Iris pigment epithelial cell (primary cell): Measurements from ENCODE around the gene PARP3.

Experiments
- DNase-seq: peaks from one replicate; pipeline ENCODE4 v3.0.0-alpha.2; 2011; ENCODE audit warnings: low read depth

PARP3 gene

DNA sequence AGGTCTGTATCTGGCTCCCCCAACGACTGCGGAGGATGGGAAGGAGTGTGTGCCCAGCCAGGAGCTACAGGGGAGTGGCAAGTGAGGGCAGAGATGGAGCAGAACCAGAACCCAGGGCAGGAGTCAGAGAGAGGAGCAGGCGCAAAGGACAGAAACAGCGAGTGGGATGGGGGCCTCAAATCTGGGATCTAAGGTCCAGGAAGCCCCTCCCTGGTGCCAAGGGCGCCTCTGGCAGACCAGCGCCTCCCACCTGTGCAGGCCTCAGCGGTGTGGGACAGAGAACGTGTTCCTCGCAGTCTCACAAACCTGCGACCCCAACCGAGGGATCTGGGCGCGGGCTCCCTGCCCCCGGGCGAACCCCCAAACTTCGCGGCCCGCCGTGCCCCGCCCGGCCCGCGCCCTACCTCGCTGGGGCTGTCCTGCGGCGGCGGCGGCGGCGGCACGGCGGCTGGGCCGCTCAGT, 24.8 kb downstream of the PARP3 start:
- no peak for DNase-seq

DNA sequence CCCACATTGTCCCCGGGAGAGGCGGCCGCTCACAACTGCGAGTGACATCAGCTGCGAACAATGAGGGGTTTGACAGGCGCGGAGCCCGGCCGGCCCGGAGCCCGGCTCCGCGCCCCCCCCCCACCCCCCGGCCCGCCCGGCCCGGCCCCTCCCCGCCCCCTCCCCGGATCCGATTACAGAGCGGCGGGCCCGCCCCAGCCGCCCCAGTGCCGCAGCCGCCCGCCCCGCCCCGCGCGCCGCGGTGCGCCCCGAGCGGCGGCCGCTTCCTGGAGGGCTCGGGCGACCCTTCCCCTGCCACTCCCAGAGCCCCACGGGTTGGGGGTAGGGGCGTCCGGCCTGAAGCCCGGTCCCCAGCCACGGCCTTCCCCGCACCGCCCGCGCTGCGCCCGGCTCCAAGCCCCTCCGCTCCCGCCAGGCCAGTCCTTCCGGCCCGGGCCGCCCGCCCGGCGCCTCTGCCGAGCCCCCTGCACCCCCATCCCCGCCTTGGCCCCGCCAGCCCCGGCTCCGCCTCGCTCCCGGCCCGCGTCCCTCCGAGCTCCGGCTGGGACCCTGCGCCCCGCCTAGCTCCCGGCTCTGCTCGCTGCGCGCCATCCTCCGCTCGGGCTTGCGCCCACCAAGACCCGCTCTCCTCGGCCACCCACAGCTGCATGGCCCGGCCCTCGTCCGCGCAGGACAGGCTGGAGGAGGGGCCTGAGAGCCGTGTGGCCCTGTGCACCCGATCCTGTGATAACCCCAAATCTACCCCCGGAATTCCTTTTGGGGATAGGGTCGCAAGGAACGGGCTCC, 25.4 kb downstream of the PARP3 start, which contains the start of gene PCBP4:
Gene PCBP4, minus strand, starts transcription at position 71 of the 786 bp plus-strand sequence. CDS start 6,214 bp downstream, outside the sequence.
- DNase-seq, result peak; percentile 24

DNA sequence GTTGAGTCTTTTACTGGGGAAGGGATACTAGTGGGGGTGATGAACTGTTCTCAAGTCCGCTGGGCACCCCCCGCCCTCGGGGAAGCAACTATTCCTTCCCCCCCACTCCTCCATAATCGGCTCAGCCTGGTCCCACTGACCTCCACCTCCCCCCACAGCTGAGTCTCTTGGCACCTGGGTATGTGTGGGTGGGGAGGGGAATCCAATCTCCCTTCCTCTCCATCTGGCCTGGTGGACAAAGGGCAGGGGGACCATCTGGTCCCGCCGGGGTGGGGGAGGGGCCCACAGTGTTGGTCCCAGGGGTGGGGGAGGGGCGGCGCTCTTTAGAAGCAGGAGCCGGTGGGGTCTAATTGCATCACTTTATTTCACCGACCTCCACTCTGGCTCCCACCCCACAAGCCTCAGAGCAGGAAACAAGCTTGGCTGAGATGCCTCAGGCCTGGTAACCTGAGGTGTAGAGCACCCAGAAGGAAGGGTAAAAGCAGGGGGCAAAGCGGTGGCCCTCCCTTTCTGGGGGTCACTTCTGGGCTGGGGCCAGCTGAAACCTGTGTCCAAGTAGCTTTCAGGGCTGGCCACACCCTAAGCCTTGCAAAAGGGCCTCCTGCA, 26.1 kb downstream of the PARP3 start:
- no peak for DNase-seq

DNA sequence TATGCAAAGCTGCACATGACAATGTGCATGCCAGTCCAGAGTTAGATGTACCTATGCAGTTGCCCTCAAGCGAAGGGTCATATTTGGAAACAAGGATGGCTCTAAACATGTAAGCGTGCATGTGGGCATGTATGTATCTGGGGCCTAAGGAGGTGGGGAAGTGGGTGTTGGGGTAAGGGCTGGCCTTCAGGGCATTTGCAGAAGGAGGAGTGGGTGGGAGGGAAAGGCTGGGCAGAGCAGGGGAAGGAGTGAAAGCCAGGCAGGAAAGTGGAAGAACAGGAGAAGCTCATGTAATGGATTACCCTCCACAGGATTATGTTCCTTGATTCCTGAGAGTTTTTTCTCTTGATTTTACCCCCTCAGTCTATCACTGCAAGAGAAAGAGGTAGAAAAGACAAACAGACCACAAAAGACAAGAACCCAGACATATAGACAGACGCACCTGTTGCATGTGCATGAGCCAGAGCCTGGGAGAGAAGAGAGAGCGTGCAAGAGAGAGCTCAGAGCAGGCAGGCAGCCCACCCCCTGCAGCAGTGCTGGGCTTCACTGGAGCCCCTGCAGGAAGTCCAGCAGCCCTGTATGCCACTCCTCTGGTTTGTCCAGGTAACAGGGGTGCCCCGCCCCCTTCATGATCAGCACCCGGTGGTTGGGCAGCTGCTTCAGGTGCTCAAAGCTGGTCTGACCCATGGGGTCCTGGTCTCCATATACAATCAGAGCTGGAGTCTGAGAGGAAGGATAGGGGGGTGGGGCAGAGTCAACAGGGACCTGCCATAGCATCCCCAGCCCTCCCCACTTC, 26.9 kb downstream of the PARP3 start:
- no peak for DNase-seq

DNA sequence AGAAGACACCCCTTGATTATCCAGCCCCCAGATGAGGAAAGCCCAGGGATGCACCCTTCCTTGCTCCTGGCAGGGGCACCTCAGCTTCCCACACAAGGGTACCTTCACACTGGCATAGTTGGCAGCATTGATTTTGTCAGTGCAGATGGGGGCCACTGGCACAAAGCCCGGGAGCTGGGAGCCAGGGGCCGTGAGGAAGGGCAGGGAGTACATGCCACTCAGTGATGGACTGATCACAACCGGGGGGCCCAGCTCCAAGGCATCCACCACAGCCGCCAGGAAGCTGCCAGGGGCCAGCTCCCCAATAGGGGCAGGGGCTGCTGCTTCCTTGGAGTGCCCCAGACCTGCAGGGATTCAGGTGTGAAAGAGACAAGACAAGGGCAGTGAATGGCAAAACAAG, 27.7 kb downstream of the PARP3 start:
- no peak for DNase-seq

DNA sequence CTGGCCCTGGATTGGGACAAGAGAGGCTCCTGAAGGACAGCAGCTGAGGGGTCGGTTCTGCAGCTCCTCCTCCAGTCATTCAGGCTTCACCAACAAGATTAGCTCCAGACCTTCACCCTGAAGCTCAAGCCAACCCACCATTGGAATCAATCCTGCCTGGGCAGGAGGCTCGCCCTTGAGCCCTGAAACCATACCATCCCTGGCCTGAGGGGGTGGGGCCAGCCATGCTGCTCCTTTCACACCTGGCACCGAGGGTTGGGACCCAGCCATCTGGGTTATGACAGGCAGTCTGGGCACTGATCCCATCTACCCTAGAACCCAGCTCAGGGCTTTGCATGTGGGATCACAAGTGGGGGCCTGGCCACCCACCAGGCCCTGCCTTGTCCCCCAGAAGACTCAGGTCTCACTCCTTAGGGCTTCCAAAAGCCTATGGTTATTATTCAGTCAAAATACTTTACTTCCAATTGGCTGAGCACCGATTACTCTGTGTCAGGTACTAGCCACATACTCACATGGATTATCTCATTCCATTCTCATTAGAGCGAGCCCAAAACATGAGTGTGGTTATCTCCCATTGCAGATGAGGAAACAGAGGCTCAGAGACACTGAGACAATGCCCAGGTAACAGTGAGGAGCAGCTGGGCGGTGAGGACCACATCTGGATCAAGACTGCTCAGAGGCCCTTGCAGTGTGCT, 28.6 kb downstream of the PARP3 start:
- DNase-seq, result no peak

DNA sequence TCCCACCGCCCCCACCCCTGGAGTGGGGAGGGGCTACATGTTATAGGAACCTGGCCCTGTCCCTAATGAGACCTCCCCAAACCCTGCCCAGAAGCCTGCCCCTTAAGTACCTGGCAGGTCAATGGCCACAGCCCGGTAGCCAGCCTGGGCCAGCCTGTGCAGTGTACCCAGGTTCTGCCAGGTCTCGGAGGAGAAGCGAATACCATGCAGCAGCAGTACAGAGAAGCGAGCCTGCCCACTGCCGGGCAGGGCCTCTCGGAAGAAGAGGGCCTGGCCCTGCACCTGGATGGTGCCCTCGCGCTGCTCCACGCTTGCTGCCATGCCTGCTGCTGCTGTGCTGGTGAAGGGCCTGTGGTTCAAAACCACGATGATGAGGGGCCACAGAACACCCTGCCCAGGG, 29.2 kb downstream of the PARP3 start:
- no peak for DNase-seq

DNA sequence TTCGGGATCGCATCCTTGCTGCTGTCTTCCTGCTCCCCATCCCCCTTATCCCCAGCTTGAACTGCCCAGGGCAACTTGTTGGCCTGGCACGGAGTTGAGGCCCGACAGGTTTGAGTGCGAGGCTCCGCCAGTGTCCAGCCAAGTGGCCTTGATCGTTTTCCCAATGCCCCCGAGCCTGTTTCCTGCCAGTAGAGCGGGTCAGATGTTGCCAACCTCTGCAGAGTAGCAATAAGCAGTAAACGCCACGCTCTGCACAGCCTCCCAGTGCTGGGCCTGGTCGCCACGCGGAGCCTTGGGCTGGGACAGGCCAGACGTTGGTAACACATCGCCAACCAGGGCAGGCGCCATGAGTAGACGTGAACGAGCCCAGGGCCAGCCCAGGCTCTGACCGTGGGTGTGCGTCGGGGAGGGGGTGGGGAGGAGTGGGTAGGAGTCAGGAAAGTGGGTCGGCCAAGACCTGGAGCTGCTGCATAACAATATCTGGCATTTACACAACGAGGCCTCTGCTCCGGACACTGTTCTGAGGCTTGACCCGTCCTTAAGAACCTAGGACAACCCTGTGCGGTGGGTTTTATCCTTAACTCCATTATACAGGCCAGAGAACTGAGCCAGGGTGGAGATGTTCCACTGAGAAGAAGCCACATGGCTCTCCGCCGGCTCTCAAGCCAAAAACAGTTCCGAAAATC, 32.3 kb downstream of the PARP3 start:
- DNase-seq, result no peak

DNA sequence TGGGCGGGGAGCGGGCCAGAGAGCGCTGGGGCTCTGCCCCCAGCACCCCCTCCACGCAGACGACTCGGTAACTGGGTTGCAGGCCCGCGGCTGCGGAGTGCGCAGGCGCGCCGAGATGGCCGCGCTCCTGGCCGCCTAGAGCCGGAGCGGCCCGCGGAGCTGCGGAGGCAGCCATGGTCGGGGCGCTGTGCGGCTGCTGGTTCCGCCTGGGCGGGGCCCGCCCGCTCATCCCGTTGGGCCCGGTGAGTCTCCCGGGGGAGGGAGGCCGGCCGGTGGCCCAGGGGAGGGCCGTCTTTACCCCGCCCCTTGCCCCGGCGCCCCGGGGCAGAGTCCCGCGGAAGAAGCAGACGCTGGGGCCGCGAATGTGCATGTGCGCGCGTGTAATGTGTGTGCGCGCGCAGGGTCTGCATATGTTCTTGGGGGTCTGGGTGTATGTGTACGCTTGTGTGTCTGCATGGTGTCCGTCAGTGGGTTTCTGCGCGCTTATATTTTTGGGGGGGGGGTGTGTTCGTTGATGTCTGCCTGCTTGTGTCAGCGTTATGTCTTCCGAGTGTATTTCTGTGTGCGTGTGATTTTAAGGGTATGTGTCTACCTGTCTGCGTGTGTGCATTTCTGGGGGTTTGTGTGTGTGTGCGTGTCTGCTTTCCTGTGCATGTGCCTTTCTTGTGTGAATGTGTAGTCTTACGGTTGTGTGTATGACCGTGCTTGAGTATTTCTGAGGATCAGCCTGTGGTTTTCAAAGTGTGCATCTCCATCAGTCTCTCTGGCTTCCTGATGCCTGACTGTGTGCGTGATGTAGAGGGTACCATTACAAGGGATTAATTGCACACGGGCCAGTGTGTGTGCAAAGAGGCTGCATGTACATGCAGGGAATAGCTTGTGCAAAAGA, 33.0 kb downstream of the PARP3 start, which contains the start of gene ABHD14A:
Gene ABHD14A, plus strand, starts transcription at position 102 of the 889 bp plus-strand sequence. Its CDS starts 72 bp downstream, at position 174.
- DNase-seq, result peak; percentile 62

DNA sequence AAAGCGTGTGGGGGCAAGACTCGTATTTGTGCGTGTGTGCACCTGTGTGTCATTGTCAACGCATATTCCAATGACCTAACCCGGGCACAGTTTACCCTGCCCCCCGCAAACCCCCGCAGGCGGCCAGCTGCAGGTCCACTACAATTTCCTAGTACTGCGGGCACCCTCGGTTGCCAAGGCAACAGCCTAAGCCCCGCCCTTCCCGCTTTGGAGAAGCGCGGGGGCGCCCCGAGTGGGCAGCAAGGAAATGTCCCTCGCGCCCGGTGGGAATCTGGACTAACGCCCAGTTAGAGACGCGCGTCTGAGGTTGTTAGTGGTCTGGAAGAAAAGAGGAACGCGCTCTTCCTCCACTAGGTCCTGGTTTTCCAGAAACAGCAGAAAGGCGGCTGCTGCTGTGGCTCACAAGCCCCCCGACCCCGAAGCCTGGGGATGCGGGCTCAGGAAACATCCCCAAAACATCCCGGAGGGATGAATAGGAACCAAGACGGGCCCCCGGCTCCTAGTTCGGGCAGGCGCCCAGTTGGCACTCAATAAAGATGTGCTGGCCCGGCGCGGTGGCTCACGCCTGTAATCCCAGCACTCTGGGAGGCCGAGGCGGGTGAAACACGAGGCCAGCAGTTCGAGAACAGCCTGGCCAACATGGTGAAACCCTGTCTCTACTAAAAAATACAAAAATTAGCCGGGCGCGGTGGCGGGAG, 33.8 kb downstream of the PARP3 start:
- DNase-seq, result peak; percentile 59

DNA sequence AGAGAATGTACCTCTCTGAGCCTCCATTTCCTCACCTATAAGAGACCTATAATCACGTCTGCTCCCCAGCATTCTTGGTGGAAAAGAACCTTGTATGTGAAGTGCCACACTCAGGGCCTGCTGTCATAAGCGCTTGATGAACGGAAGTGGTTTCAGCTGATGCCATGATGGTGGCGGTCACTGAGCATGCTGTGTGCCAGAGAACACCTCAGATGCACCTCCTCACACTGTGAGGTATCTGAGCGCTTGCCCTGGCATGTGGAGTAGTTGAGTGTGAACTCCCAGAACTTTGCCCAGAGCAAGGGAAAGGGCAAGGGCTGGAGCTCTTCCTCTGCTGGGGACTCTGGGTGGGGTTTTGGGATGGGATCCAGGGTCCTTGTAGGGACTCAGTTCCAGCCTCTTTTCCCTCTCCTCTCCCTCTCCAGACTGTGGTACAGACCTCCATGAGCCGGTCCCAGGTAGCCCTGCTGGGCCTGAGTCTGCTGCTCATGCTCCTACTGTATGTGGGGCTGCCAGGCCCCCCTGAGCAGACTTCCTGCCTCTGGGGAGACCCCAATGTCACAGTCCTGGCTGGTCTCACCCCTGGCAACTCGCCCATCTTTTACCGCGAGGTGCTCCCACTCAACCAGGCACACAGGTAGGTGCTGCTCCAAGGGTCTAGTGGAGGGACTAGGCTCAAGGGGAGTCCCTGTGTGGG, 35.4 kb downstream of the PARP3 start:
- DNase-seq, result no peak

DNA sequence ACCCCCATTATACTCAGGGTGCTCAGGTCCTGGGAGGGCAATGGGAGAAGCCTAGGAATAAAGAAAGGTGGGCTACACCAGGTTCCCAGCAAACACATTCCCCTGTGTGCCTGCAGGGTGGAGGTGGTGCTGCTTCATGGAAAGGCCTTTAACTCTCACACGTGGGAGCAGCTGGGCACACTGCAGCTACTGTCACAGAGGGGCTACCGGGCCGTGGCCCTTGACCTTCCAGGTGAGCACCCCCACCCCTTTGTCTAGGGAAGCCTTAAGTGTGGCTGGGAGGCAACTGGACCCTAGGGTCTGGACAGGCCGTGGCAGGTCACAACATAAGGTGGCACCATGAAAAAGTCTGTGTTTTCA, 36.0 kb downstream of the PARP3 start:
- no peak for DNase-seq

DNA sequence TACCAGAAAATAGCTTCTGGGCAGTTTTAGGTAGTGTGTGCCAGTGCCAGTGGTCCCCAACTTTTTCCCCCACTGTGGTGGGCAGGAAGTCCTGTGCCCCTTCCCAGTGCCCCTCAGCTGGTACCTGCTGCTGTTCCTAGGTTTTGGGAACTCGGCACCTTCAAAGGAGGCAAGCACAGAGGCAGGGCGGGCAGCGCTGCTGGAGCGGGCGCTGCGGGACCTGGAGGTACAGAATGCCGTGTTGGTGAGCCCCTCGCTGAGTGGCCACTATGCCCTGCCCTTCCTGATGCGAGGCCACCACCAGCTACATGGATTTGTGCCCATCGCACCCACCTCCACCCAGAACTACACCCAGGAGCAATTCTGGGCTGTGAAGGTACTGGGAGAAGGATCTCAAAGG, 38.1 kb downstream of the PARP3 start:
- no peak for DNase-seq

DNA sequence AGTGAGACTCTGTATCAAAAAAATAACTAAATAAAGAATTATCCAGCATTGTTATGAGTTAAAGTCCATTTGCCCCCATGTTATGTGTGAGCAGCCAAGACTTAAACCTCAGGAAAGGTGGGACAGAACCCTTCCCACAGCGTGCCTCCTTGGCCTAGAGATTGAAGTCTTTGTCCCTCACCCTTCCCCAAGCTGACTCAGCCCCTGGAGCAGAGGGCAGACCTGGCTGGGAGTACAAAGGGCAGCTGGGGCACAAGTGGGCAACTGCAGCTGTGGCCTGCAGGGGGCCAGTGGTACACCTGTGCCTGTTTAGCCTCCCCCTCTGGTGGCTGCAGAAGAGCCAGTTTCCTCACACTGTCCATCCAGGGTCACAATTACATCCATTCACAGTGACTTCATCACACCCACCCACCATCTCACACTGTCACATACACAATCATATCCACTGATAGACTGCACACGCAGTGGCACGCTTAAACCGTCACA, 40.2 kb downstream of the PARP3 start:
- DNase-seq, result no peak

DNA sequence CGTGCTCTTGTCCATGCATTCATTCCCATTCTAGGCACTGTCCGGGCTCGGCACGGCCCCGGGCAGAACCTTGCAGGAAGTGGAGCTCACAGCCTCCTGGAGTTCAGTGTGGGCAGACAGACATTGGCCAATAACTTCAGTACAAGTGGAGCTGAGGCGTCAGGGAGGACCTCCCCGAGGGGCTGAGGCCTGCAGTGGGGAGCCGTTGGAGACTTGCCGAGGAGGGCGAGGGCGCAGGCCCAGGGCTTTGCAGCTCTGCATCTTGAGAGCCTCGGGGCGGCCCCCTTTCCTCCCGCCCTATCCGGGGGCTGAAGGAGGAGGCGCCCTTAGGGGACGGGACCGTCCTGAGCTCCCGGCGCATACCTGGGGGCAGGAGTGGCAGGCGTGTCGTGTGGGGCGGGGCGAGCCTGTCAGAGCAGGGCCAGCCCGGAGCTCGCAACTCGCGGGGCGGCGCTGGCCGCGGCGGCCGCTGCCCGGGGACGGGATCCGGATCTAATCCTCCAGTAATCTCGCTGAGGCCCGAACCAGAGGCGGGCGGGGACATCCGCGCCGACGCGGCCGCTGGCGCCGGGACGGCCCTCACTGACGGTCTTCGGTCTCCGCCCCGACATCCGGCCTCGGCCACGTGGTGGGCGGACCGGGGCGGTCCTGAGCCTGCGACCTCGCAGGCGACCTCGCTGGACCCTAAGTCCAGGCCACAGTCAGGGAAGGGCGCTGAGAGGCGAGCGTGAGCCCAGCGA, 40.8 kb downstream of the PARP3 start, which contains the start of gene ACY1:
Gene ACY1, plus strand, starts transcription at position 698 of the 740 bp plus-strand sequence. CDS start 530 bp downstream, outside the sequence.
- DNase-seq, result peak; percentile 92

DNA sequence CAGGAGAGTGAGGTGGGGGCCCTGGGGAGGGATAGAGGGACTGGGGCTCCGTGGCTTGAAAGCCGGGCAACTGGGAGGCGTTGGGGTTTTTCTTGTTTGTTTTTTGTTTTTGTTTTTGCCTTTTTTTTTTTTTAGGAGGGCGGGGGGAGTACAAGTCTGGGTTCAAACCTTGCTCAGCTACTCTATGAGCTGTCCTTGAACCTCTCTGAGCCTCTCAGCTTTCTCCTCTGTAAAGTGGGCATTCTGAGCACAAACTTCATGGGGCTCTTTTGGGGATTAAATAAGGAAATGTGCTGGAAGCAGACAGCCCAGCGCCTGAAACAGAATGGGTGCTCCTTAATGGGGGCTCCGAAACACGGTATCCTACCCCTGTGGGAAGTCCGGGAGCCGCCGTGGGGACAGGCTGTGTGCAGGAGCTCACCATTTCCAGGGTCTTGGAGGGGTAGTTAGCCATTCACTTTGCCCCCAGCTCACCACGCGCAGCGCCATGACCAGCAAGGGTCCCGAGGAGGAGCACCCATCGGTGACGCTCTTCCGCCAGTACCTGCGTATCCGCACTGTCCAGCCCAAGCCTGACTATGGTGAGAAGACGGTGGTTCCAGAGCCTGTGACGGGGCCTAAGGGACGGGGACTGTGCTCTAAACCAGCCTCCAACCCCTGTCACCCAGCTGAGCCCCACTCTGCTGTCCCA, 41.6 kb downstream of the PARP3 start:
- DNase-seq, result no peak

DNA sequence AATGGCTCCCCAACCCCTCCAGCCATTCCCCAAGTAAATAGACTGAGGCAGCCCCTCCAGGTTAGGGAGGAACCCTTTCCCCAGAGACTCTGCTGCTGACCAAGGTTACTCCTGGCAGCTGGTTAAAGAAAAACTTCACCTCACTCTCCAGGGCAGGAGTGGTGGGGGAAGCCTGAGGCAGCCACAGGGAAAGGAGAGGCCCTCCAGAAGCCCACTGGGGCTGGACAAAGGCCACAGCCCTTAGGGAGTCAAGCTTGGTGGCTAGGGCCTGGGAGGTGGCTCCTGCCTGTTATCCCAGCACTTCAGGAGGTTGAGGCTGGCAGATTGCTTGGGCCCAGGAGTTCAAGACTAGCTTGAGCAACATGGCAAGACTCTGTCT, 42.1 kb downstream of the PARP3 start:
- no peak for DNase-seq

DNA sequence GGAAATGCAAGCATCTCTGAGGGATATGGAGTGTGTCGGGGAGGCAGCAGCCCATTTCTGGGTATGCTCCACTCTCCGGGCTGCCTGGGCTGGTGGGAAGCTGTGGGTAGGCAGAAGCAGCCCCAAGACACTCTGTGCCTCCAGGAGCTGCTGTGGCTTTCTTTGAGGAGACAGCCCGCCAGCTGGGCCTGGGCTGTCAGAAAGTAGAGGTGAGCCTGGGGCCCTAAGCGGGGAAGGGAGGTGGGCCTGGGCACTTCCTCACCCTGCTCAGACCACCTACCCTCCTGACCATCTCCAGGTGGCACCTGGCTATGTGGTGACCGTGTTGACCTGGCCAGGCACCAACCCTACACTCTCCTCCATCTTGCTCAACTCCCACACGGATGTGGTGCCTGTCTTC, 42.9 kb downstream of the PARP3 start:
- DNase-seq, result no peak
